Endothelial cell of umbilical vein (primary cell): Measurements from ENCODE around the gene AKR7A2. TPM values are rescaled to one million over a fixed set of nuclear protein-coding genes. Genes with fewer than 3 reads are reported as not detected.

Experiments
- BruUV-seq: library from RNA; stranded (reverse); fragments of 400-500 nt; replicated peaks from 2 replicates; lab custom pipeline; 2021; lab: Mats Ljungman, UMichigan
- CTCF ChIA-PET: fragments of 300-600, 350-600 bp; sonication (Branson Sonifier 250); formaldehyde crosslinking; loops from one replicate; lab custom pipeline; 2021; ENCODE audit warnings: antibody characterized with exemption, inconsistent platforms; lab: Charles Lee
- POLR2A ChIA-PET: fragments of 300-600, 350-600 bp; sonication (Branson Sonifier 250); formaldehyde crosslinking; loops from one replicate; lab custom pipeline; 2021; ENCODE audit warnings: antibody characterized with exemption, inconsistent platforms; lab: Charles Lee
- DNase-seq: peaks from one replicate; pipeline ENCODE4 v3.0.0-alpha.2; 2011; ENCODE audit warnings: low read depth, low spot score
- FAIRE-seq: peaks from 2 replicates; lab custom pipeline; 2011; peaks lifted over from hg19 to GRCh38; lab: Jason Lieb, UNC
- H2AFZ ChIP-seq: 2 replicates; pipeline ENCODE4 v1.6.0; 2012; ENCODE audit warnings: low read depth, low read length, control low read depth, inconsistent platforms
- H3K27ac ChIP-seq: 2 replicates; pipeline ENCODE4 v1.5.1; 2011; ENCODE audit warnings: low read depth, mild to moderate bottlenecking, control low read depth, low read length, moderate library complexity; ENCODE audit not compliant: insufficient read depth
- H3K27me3 ChIP-seq, 2 experiments: 2 replicates each; pipeline versions ENCODE4 v1.6.0 to v1.6.1; 2011; ENCODE audit warnings: low read length in 2 of 2, mixed read lengths in 1 of 2; ENCODE audit not compliant: control insufficient read depth in 2 of 2, insufficient read depth in 2 of 2
- H3K36me3 ChIP-seq, 2 experiments: 2 replicates in 1 of 2; 3 replicates in 1 of 2; pipeline ENCODE4 v1.5.1; 2011; ENCODE audit warnings: low read length in 2 of 2, mild to moderate bottlenecking in 1 of 2, moderate library complexity in 1 of 2; ENCODE audit not compliant: control insufficient read depth in 2 of 2, insufficient read depth in 2 of 2; ENCODE audit errors: extremely low read depth in 1 of 2
- H3K4me1 ChIP-seq: 3 replicates; pipeline ENCODE4 v1.5.1; 2011; ENCODE audit warnings: mild to moderate bottlenecking, low read length; ENCODE audit not compliant: control insufficient read depth, insufficient read depth; ENCODE audit errors: extremely low read depth
- H3K4me2 ChIP-seq: 2 replicates; pipeline ENCODE4 v1.6.1; 2011; ENCODE audit warnings: low read length, control low read depth, mixed read lengths; ENCODE audit not compliant: insufficient read depth
- H3K4me3 ChIP-seq, 3 experiments: fragments of 200-600 bp in 1 of 3; sonication (generic), shearing (Covaris generic) in 1 of 3; replicated peaks in 1 of 3; 2 replicates each; pipeline ENCODE4 v1.5.1; 2011 to 2016; ENCODE audit warnings: control low read depth in 3 of 3, low read length in 3 of 3, mild to moderate bottlenecking in 2 of 3, inconsistent platforms in 1 of 3, low read depth in 1 of 3, moderate library complexity in 1 of 3; ENCODE audit not compliant: insufficient read depth in 1 of 3
- H3K79me2 ChIP-seq: 2 replicates; pipeline ENCODE4 v1.6.0; 2012; ENCODE audit warnings: low read length, inconsistent platforms; ENCODE audit not compliant: control insufficient read depth, insufficient read depth
- H3K9ac ChIP-seq: replicated peaks from 2 replicates; pipeline ENCODE3; 2011; ENCODE audit warnings: low read length, control low read depth; ENCODE audit not compliant: insufficient read depth; ENCODE audit errors: extremely low read depth
- H3K9me1 ChIP-seq: replicated peaks from 3 replicates; pipeline ENCODE4 v1.6.0; 2011; ENCODE audit warnings: mild to moderate bottlenecking, low read length; ENCODE audit not compliant: control insufficient read depth, insufficient read depth; ENCODE audit errors: extremely low read depth
- H3K9me3 ChIP-seq: replicated peaks from 2 replicates; pipeline ENCODE4 v1.5.1; 2012; ENCODE audit warnings: low read length, inconsistent platforms; ENCODE audit not compliant: control insufficient read depth, insufficient read depth
- H4K20me1 ChIP-seq: replicated peaks from 2 replicates; pipeline ENCODE3; 2011; ENCODE audit warnings: mild to moderate bottlenecking, low read length; ENCODE audit not compliant: control insufficient read depth, insufficient read depth; ENCODE audit errors: extremely low read depth
- EZH2 ChIP-seq: IDR thresholded peaks from 2 replicates; pipeline ENCODE4 v1.6.1; 2012; ENCODE audit warnings: borderline replicate concordance, low read depth, mild to moderate bottlenecking, moderate library complexity, low read length, inconsistent platforms; ENCODE audit not compliant: severe bottlenecking
- FOS ChIP-seq: IDR thresholded peaks from 2 replicates; pipeline ENCODE4 v1.6.1; 2011; ENCODE audit warnings: mild to moderate bottlenecking, low read length, moderate library complexity, borderline replicate concordance; ENCODE audit not compliant: insufficient read depth
- GATA2 ChIP-seq: IDR thresholded peaks from 2 replicates; pipeline ENCODE4 v1.7.0; 2011; ENCODE audit warnings: low read depth, mild to moderate bottlenecking, moderate library complexity, mixed read lengths, low read length; ENCODE audit not compliant: insufficient read length, insufficient read depth
- JUN ChIP-seq: IDR thresholded peaks from 2 replicates; pipeline ENCODE4 v1.6.1; 2011; ENCODE audit warnings: borderline replicate concordance, low read depth; ENCODE audit not compliant: insufficient read length, insufficient read depth
- MYC ChIP-seq: IDR thresholded peaks from one replicate; pipeline ENCODE4 v1.6.1; 2011; ENCODE audit warnings: mild to moderate bottlenecking, low read depth, low read length
- POLR2A ChIP-seq: IDR thresholded peaks from 2 replicates; pipeline ENCODE4 v1.6.1; 2012; ENCODE audit warnings: low read depth, mild to moderate bottlenecking, control low read depth, low read length
- POLR2AphosphoS5 ChIP-seq: IDR thresholded peaks from 2 replicates; pipeline ENCODE4 v1.6.1; 2012; ENCODE audit warnings: low read depth, mild to moderate bottlenecking, control low read depth, low read length, moderate library complexity; ENCODE audit not compliant: insufficient read depth
- dilution Hi-C: fragments of 300-500 bp; cut with MboI; formaldehyde crosslinking; loops from one replicate; pipeline ENCODE4 v1.15.0; 2019; ENCODE audit warnings: low sequenced_read_pairs; ENCODE audit not compliant: extremely low pct_ligation_motif_present
- intact Hi-C: fragments of 100-400 bp; cut with micrococcal nuclease; formaldehyde crosslinking; loops from one replicate; pipeline ENCODE4 v1.10.0; 2022
- polyA plus RNA-seq, 4 experiments: library from polyadenylated mRNA; depleted of rRNA in 3 of 4; stranded (reverse) in 3 of 4; unstranded in 1 of 4; fragments of >200 nt; gene quantifications; 2 replicates each; pipeline versions ENCODE4 v1.2.1 to v1.2.3, GENCODE V29; 2011 to 2012; ENCODE audit warnings: missing spikeins in 1 of 4
- total RNA-seq: library from RNA; stranded (reverse); gene quantifications from 2 replicates; pipeline ENCODE4 v1.2.3, GENCODE V29; 2021
- TF ChIP-seq, protein P1 (sequence below): IDR thresholded peaks from 2 replicates; pipeline ENCODE4 v1.6.1; 2011; ENCODE audit not compliant: insufficient read depth, insufficient read length
- TF ChIP-seq, protein P2 (sequence below), 2 donors: IDR thresholded peaks; 1 replicate in 1 of 2; 2 replicates in 1 of 2; pipeline ENCODE4 v1.5.1; 2011; ENCODE audit warnings: low read length in 2 of 2, mild to moderate bottlenecking in 2 of 2, moderate library complexity in 2 of 2, control low read depth in 1 of 2, inconsistent platforms in 1 of 2, low read depth in 1 of 2; ENCODE audit not compliant: insufficient read depth in 1 of 2; ENCODE audit errors: extremely low read depth in 1 of 2

The AKR7A2 gene
- total and polyA plus RNA-seq, 2 donors (not counting 3 experiments of a cell fraction or from before 2014, with no cell fraction given): 48.0 to 70.7 TPM

GRCh38 chr1:19310720-19311502, 1.0 kb downstream of the AKR7A2 start:
- H3K4me1 ChIP-seq: peaks cover 21% of the 10 kb centered on the region
- peak overlapping the region; percentile 45 to 83 (median 69) for H3K4me3 ChIP-seq
- H3K27ac ChIP-seq: no peak overlapping the region
- H3K9me1 ChIP-seq: no peaks in the 10 kb centered on the region
- ChIA-PET CTCF (interaction anchor here (0.7 to 1.9 kb wide), 2 partner anchors 59 to 343 kb away, joined by 3 to 7 read pairs; partner anchors contain the start of genes EMC1 and MRTO4), POLR2A (no interaction called here)
- BruUV-seq: no TSS peak
- no peaks in the 10 kb centered on the region for H4K20me1 ChIP-seq
- H3K9ac ChIP-seq: peak overlapping the region; percentile 71
- peak overlapping the region; percentile 65 for H3K4me2 ChIP-seq
- no peaks in the 10 kb centered on the region for H3K27me3 ChIP-seq
- H3K36me3 ChIP-seq: peaks cover 2 to 8% of the 10 kb centered on the region in 2 experiments
- H2AFZ ChIP-seq: peak overlapping the region; percentile 73
- H3K79me2 ChIP-seq: peaks cover 12% of the 10 kb centered on the region
- TF ChIP-seq, protein P1, sequence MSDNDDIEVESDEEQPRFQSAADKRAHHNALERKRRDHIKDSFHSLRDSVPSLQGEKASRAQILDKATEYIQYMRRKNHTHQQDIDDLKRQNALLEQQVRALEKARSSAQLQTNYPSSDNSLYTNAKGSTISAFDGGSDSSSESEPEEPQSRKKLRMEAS: no peak
- TF ChIP-seq POLR2AphosphoS5 (no peak), MYC (no peak), GATA2 (no peak), EZH2 (no peak), FOS (no peak), JUN (no peak), POLR2A (no peak)
- TF ChIP-seq, protein P2, sequence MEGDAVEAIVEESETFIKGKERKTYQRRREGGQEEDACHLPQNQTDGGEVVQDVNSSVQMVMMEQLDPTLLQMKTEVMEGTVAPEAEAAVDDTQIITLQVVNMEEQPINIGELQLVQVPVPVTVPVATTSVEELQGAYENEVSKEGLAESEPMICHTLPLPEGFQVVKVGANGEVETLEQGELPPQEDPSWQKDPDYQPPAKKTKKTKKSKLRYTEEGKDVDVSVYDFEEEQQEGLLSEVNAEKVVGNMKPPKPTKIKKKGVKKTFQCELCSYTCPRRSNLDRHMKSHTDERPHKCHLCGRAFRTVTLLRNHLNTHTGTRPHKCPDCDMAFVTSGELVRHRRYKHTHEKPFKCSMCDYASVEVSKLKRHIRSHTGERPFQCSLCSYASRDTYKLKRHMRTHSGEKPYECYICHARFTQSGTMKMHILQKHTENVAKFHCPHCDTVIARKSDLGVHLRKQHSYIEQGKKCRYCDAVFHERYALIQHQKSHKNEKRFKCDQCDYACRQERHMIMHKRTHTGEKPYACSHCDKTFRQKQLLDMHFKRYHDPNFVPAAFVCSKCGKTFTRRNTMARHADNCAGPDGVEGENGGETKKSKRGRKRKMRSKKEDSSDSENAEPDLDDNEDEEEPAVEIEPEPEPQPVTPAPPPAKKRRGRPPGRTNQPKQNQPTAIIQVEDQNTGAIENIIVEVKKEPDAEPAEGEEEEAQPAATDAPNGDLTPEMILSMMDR (IDR thresholded peaks at IDR 0.05; ENCODE audit: extremely low read depth in 1 of 2, insufficient read depth in 1 of 2, low read depth in 1 of 2, low read length in 2 of 2): no peak
- DNase-seq: no peak
- FAIRE-seq: peak; percentile 35
- intact Hi-C loops: loop anchor here (5.0 kb wide), 1 partner anchor 1176 kb away; the partner anchor contains the start of gene CAMK2N1
- dilution Hi-C loops: no loop called here
- H3K9me3 ChIP-seq: no peaks in the 10 kb centered on the region
